Measurements from ENCODE around the gene PTPRT. TPM values are rescaled to one million over a fixed set of nuclear protein-coding genes. Genes with fewer than 3 reads are reported as not detected.

Gene PTPRT
- total and polyA plus RNA-seq, 2 experiments from 2014 or later, result not detected

GRCh38 chr20:42986143-42986773, 203.4 kb downstream of the PTPRT start:
- H3K9me3 Mint-ChIP-seq, result peaks cover 99% of the 10 kb centered on the region
- Histone ChIP-seq H3K36me3 (ENCODE audit: insufficient read depth) (peaks cover 3% of the 10 kb centered on the region; the same call in 1 of the 2 replicates), H3K4me2 (no peak overlapping the region), H3K4me3 (no peak overlapping the region), H3K27ac (ENCODE audit: low read depth) (no peak overlapping the region), H3F3A (replicated peaks; ENCODE audit: low read depth) (no peaks in the 10 kb centered on the region), H3K79me2 (replicated peaks; ENCODE audit: insufficient read depth) (no peaks in the 10 kb centered on the region), H3K4me1 (ENCODE audit: insufficient read depth) (no peaks in the 10 kb centered on the region), H4K20me1 (replicated peaks; ENCODE audit: insufficient read depth) (no peaks in the 10 kb centered on the region), H3K27me3 (ENCODE audit: insufficient read depth) (no peaks in the 10 kb centered on the region), H3K9me2 (ENCODE audit: insufficient read depth) (no peaks in the 10 kb centered on the region), H2AFZ (no peak overlapping the region)
- H3K4me3 Mint-ChIP-seq, result no peak overlapping the region
- peaks cover 30% of the 10 kb centered on the region for H3K36me3 Mint-ChIP-seq (ENCODE audit: low read depth)
- no peak overlapping the region for H3K27ac Mint-ChIP-seq
- H3K4me1 Mint-ChIP-seq, result no peaks in the 10 kb centered on the region; the same call in 2 of the 3 replicates
- no peak for DNase-seq (ENCODE audit: low spot score)
- no peak for TF ChIP-seq EZH2phosphoT487 (IDR thresholded peaks at IDR 0.05; ENCODE audit: unreplicated experiment)
- no peak for TF ChIP-seq ZNF114 (CRISPR knock-in tag; IDR thresholded peaks at IDR 0.05)
- no peak for TF ChIP-seq CREB1 (CRISPR knock-in tag; IDR thresholded peaks at IDR 0.05; ENCODE audit: low read depth)
- no peak for TF ChIP-seq POLR2AphosphoS5 (IDR thresholded peaks at IDR 0.05; ENCODE audit: low read depth)
- no peak for TF ChIP-seq NANOG (IDR thresholded peaks at IDR 0.05; ENCODE audit: borderline replicate concordance)
- TF ChIP-seq, protein P1, sequence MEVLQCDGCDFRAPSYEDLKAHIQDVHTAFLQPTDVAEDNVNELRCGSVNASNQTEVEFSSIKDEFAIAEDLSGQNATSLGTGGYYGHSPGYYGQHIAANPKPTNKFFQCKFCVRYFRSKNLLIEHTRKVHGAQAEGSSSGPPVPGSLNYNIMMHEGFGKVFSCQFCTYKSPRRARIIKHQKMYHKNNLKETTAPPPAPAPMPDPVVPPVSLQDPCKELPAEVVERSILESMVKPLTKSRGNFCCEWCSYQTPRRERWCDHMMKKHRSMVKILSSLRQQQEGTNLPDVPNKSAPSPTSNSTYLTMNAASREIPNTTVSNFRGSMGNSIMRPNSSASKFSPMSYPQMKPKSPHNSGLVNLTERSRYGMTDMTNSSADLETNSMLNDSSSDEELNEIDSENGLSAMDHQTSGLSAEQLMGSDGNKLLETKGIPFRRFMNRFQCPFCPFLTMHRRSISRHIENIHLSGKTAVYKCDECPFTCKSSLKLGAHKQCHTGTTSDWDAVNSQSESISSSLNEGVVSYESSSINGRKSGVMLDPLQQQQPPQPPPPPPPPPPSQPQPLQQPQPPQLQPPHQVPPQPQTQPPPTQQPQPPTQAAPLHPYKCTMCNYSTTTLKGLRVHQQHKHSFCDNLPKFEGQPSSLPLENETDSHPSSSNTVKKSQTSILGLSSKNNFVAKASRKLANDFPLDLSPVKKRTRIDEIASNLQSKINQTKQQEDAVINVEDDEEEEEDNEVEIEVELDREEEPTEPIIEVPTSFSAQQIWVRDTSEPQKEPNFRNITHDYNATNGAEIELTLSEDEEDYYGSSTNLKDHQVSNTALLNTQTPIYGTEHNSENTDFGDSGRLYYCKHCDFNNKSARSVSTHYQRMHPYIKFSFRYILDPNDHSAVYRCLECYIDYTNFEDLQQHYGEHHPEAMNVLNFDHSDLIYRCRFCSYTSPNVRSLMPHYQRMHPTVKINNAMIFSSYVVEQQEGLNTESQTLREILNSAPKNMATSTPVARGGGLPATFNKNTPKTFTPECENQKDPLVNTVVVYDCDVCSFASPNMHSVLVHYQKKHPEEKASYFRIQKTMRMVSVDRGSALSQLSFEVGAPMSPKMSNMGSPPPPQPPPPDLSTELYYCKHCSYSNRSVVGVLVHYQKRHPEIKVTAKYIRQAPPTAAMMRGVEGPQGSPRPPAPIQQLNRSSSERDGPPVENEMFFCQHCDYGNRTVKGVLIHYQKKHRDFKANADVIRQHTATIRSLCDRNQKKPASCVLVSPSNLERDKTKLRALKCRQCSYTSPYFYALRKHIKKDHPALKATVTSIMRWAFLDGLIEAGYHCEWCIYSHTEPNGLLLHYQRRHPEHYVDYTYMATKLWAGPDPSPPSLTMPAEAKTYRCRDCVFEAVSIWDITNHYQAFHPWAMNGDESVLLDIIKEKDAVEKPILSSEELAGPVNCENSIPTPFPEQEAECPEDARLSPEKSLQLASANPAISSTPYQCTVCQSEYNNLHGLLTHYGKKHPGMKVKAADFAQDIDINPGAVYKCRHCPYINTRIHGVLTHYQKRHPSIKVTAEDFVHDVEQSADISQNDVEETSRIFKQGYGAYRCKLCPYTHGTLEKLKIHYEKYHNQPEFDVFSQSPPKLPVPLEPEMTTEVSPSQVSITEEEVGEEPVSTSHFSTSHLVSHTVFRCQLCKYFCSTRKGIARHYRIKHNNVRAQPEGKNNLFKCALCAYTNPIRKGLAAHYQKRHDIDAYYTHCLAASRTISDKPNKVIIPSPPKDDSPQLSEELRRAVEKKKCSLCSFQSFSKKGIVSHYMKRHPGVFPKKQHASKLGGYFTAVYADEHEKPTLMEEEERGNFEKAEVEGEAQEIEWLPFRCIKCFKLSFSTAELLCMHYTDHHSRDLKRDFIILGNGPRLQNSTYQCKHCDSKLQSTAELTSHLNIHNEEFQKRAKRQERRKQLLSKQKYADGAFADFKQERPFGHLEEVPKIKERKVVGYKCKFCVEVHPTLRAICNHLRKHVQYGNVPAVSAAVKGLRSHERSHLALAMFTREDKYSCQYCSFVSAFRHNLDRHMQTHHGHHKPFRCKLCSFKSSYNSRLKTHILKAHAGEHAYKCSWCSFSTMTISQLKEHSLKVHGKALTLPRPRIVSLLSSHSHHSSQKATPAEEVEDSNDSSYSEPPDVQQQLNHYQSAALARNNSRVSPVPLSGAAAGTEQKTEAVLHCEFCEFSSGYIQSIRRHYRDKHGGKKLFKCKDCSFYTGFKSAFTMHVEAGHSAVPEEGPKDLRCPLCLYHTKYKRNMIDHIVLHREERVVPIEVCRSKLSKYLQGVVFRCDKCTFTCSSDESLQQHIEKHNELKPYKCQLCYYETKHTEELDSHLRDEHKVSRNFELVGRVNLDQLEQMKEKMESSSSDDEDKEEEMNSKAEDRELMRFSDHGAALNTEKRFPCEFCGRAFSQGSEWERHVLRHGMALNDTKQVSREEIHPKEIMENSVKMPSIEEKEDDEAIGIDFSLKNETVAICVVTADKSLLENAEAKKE (CRISPR knock-in tag; IDR thresholded peaks at IDR 0.05), result no peak
- TF ChIP-seq STAT1 (IDR thresholded peaks at IDR 0.05; ENCODE audit: unreplicated experiment), result no peak
- TF ChIP-seq EZH2 (IDR thresholded peaks at IDR 0.05; ENCODE audit: low read depth, unreplicated experiment), result no peak
- TF ChIP-seq, protein P2, sequence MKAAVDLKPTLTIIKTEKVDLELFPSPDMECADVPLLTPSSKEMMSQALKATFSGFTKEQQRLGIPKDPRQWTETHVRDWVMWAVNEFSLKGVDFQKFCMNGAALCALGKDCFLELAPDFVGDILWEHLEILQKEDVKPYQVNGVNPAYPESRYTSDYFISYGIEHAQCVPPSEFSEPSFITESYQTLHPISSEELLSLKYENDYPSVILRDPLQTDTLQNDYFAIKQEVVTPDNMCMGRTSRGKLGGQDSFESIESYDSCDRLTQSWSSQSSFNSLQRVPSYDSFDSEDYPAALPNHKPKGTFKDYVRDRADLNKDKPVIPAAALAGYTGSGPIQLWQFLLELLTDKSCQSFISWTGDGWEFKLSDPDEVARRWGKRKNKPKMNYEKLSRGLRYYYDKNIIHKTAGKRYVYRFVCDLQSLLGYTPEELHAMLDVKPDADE (IDR thresholded peaks at IDR 0.05), result no peak
- TF ChIP-seq JUNB (IDR thresholded peaks at IDR 0.05; ENCODE audit: unreplicated experiment), result no peak
- TF ChIP-seq, protein P3, sequence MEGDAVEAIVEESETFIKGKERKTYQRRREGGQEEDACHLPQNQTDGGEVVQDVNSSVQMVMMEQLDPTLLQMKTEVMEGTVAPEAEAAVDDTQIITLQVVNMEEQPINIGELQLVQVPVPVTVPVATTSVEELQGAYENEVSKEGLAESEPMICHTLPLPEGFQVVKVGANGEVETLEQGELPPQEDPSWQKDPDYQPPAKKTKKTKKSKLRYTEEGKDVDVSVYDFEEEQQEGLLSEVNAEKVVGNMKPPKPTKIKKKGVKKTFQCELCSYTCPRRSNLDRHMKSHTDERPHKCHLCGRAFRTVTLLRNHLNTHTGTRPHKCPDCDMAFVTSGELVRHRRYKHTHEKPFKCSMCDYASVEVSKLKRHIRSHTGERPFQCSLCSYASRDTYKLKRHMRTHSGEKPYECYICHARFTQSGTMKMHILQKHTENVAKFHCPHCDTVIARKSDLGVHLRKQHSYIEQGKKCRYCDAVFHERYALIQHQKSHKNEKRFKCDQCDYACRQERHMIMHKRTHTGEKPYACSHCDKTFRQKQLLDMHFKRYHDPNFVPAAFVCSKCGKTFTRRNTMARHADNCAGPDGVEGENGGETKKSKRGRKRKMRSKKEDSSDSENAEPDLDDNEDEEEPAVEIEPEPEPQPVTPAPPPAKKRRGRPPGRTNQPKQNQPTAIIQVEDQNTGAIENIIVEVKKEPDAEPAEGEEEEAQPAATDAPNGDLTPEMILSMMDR (conservative IDR thresholded peaks at IDR 0.05; ENCODE audit: low read depth in 2 of 2), result no peak
- TF ChIP-seq ZNF331 (CRISPR knock-in tag; IDR thresholded peaks at IDR 0.05; ENCODE audit: low read depth), result no peak
- no peak for TF ChIP-seq REST (IDR thresholded peaks at IDR 0.05; ENCODE audit: unreplicated experiment)
- peaks cover 3% of the 10 kb centered on the region for H3K27me3 Mint-ChIP-seq (ENCODE audit: insufficient read depth, low read depth, poor library complexity)
- no peak for ATAC-seq
